HepG2 (cell line): ENCODE data around the gene CCL19. TPM values are rescaled to one million over a fixed set of nuclear protein-coding genes. Genes with fewer than 3 reads are reported as not detected.
A peak's percentile ranks its signal among the peaks of the same experiment; 100 is the strongest.

Experiments
- ATM ChIP-seq: fragments of 450-650 bp; IDR thresholded peaks from 2 replicates; pipeline ENCODE4 v1.7.1; 2017; ENCODE audit warnings: mild to moderate bottlenecking, borderline replicate concordance
- IKZF4 ChIP-seq: sonication (generic); formaldehyde crosslinking; IDR thresholded peaks from 2 replicates; pipeline ENCODE4 v1.5.1; 2020; ENCODE audit warnings: borderline replicate concordance, mild to moderate bottlenecking, low read depth, missing genetic modification reagents; ENCODE audit errors: not compliant biosample characterization
- KAT7 ChIP-seq: IDR thresholded peaks from 2 replicates; pipeline ENCODE4 v1.6.1; 2018; ENCODE audit warnings: borderline replicate concordance, missing compliant biosample characterization
- MTF2 ChIP-seq: sonication (generic); formaldehyde crosslinking; IDR thresholded peaks from 2 replicates; pipeline ENCODE4 v1.5.0; 2020; ENCODE audit warnings: missing genetic modification reagents, borderline replicate concordance
- SMAD1 ChIP-seq: sonication (generic); formaldehyde crosslinking; IDR thresholded peaks from 2 replicates; pipeline ENCODE4 v1.4.0; 2020; ENCODE audit warnings: missing genetic modification reagents, low read depth, mild to moderate bottlenecking, borderline replicate concordance
- TSC22D2 ChIP-seq: sonication (generic); formaldehyde crosslinking; IDR thresholded peaks from 2 replicates; pipeline ENCODE4 v1.5.1; 2020; ENCODE audit warnings: missing genetic modification reagents, mild to moderate bottlenecking, borderline replicate concordance
- ZBTB37 ChIP-seq: sonication (generic); formaldehyde crosslinking; IDR thresholded peaks from 2 replicates; pipeline ENCODE4 v1.4.0; 2020; ENCODE audit warnings: mild to moderate bottlenecking, missing genetic modification reagents
- ZNF607 ChIP-seq: sonication (generic); formaldehyde crosslinking; IDR thresholded peaks from 2 replicates; pipeline ENCODE4 v1.5.1; 2020; ENCODE audit warnings: missing genetic modification reagents, mild to moderate bottlenecking, borderline replicate concordance
- ZNF616 ChIP-seq: sonication (generic); formaldehyde crosslinking; IDR thresholded peaks from 2 replicates; pipeline ENCODE4 v1.5.0; 2020; ENCODE audit warnings: low read depth, mild to moderate bottlenecking, missing genetic modification reagents
- ZNF709 ChIP-seq: sonication (generic); formaldehyde crosslinking; IDR thresholded peaks from 2 replicates; pipeline ENCODE4 v1.5.0; 2020; ENCODE audit warnings: mild to moderate bottlenecking, missing genetic modification reagents
- ZSCAN25 ChIP-seq: sonication (generic); formaldehyde crosslinking; IDR thresholded peaks from 2 replicates; pipeline ENCODE4 v1.8.0; 2022; ENCODE audit warnings: mild to moderate bottlenecking, missing genetic modification reagents
- polyA plus RNA-seq, 8 experiments: library from polyadenylated mRNA; depleted of rRNA in 3 of 8; stranded (reverse) in 7 of 8; unstranded in 1 of 8; fragments of >200 nt; fragmentation: Illumina TruSeq in 4 of 8; extraction: Trizol in 4 of 8; gene quantifications; 2 replicates each; pipeline versions ENCODE4 v1.2.1 to v1.2.3, GENCODE V29; 2011 to 2016; ENCODE audit warnings: low read depth in 4 of 8, missing spikeins in 1 of 8, mixed read lengths in 1 of 8; ENCODE audit not compliant: insufficient read depth in 1 of 8
- total RNA-seq, 5 experiments: library from RNA; depleted of rRNA; stranded (reverse); fragments of >200 nt; fragmentation: Illumina TruSeq; extraction: Trizol; gene quantifications; 2 replicates each; pipeline ENCODE4 v1.2.3, GENCODE V29; 2016; ENCODE audit warnings: low read depth in 1 of 5
- TF ChIP-seq, protein P1 (sequence below): sonication (generic); formaldehyde crosslinking; IDR thresholded peaks from 2 replicates; pipeline ENCODE4 v1.4.0; 2020; ENCODE audit warnings: mild to moderate bottlenecking, missing genetic modification reagents
- TF ChIP-seq, protein P2 (sequence below): fragments of 450-650 bp; IDR thresholded peaks from 2 replicates; pipeline ENCODE4 v1.6.1; 2017
- TF ChIP-seq, protein P3 (sequence below): sonication (generic); formaldehyde crosslinking; IDR thresholded peaks from 2 replicates; pipeline ENCODE4 v1.4.0; 2020; ENCODE audit warnings: missing genetic modification reagents
- TF ChIP-seq, protein P4 (sequence below): IDR thresholded peaks from 2 replicates; pipeline ENCODE4 v1.6.1; 2016

Gene CCL19
- total and polyA plus RNA-seq, 2 of the 13 experiments (the other 11 are each of a cell fraction or from before 2014, with no cell fraction given): not detected

GRCh38 chr9:34651876-34652601, 39.0 kb downstream of the CCL19 start, which contains the start of gene IL11RA (continued):
- TF ChIP-seq, protein P1, sequence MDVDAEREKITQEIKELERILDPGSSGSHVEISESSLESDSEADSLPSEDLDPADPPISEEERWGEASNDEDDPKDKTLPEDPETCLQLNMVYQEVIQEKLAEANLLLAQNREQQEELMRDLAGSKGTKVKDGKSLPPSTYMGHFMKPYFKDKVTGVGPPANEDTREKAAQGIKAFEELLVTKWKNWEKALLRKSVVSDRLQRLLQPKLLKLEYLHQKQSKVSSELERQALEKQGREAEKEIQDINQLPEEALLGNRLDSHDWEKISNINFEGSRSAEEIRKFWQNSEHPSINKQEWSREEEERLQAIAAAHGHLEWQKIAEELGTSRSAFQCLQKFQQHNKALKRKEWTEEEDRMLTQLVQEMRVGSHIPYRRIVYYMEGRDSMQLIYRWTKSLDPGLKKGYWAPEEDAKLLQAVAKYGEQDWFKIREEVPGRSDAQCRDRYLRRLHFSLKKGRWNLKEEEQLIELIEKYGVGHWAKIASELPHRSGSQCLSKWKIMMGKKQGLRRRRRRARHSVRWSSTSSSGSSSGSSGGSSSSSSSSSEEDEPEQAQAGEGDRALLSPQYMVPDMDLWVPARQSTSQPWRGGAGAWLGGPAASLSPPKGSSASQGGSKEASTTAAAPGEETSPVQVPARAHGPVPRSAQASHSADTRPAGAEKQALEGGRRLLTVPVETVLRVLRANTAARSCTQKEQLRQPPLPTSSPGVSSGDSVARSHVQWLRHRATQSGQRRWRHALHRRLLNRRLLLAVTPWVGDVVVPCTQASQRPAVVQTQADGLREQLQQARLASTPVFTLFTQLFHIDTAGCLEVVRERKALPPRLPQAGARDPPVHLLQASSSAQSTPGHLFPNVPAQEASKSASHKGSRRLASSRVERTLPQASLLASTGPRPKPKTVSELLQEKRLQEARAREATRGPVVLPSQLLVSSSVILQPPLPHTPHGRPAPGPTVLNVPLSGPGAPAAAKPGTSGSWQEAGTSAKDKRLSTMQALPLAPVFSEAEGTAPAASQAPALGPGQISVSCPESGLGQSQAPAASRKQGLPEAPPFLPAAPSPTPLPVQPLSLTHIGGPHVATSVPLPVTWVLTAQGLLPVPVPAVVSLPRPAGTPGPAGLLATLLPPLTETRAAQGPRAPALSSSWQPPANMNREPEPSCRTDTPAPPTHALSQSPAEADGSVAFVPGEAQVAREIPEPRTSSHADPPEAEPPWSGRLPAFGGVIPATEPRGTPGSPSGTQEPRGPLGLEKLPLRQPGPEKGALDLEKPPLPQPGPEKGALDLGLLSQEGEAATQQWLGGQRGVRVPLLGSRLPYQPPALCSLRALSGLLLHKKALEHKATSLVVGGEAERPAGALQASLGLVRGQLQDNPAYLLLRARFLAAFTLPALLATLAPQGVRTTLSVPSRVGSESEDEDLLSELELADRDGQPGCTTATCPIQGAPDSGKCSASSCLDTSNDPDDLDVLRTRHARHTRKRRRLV (CRISPR knock-in tag): 0 out of 2 replicates have a peak, but pooled peaks have one; percentile 22
- TF ChIP-seq ZSCAN25 (CRISPR knock-in tag) (no peak; the same call in 1 of the 2 replicates), KAT7 (CRISPR knock-in tag) (peak; percentile 63; the same call in 1 of the 2 replicates), ZNF607 (CRISPR knock-in tag) (no peak), IKZF4 (CRISPR knock-in tag) (no peak), SMAD1 (CRISPR knock-in tag) (no peak), ZBTB37 (CRISPR knock-in tag) (no peak), ZNF616 (CRISPR knock-in tag) (no peak), MTF2 (CRISPR knock-in tag) (no peak), TSC22D2 (CRISPR knock-in tag) (no peak), ATM (no peak), ZNF709 (CRISPR knock-in tag) (no peak)
- TF ChIP-seq, protein P2, sequence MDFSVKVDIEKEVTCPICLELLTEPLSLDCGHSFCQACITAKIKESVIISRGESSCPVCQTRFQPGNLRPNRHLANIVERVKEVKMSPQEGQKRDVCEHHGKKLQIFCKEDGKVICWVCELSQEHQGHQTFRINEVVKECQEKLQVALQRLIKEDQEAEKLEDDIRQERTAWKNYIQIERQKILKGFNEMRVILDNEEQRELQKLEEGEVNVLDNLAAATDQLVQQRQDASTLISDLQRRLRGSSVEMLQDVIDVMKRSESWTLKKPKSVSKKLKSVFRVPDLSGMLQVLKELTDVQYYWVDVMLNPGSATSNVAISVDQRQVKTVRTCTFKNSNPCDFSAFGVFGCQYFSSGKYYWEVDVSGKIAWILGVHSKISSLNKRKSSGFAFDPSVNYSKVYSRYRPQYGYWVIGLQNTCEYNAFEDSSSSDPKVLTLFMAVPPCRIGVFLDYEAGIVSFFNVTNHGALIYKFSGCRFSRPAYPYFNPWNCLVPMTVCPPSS: no peak
- TF ChIP-seq, protein P3, sequence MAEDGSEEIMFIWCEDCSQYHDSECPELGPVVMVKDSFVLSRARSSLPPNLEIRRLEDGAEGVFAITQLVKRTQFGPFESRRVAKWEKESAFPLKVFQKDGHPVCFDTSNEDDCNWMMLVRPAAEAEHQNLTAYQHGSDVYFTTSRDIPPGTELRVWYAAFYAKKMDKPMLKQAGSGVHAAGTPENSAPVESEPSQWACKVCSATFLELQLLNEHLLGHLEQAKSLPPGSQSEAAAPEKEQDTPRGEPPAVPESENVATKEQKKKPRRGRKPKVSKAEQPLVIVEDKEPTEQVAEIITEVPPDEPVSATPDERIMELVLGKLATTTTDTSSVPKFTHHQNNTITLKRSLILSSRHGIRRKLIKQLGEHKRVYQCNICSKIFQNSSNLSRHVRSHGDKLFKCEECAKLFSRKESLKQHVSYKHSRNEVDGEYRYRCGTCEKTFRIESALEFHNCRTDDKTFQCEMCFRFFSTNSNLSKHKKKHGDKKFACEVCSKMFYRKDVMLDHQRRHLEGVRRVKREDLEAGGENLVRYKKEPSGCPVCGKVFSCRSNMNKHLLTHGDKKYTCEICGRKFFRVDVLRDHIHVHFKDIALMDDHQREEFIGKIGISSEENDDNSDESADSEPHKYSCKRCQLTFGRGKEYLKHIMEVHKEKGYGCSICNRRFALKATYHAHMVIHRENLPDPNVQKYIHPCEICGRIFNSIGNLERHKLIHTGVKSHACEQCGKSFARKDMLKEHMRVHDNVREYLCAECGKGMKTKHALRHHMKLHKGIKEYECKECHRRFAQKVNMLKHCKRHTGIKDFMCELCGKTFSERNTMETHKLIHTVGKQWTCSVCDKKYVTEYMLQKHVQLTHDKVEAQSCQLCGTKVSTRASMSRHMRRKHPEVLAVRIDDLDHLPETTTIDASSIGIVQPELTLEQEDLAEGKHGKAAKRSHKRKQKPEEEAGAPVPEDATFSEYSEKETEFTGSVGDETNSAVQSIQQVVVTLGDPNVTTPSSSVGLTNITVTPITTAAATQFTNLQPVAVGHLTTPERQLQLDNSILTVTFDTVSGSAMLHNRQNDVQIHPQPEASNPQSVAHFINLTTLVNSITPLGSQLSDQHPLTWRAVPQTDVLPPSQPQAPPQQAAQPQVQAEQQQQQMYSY: peak; percentile 71; the same call in 1 of the 2 replicates
- TF ChIP-seq, protein P4, sequence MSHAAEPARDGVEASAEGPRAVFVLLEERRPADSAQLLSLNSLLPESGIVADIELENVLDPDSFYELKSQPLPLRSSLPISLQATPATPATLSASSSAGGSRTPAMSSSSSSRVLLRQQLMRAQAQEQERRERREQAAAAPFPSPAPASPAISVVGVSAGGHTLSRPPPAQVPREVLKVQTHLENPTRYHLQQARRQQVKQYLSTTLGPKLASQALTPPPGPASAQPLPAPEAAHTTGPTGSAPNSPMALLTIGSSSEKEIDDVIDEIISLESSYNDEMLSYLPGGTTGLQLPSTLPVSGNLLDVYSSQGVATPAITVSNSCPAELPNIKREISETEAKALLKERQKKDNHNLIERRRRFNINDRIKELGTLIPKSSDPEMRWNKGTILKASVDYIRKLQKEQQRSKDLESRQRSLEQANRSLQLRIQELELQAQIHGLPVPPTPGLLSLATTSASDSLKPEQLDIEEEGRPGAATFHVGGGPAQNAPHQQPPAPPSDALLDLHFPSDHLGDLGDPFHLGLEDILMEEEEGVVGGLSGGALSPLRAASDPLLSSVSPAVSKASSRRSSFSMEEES (CRISPR knock-in tag): 0 out of 2 replicates have a peak, but pooled peaks have one; percentile 17
